ENCODE data around the gene VPS35. TPM values are rescaled to one million over a fixed set of nuclear protein-coding genes. Genes with fewer than 3 reads are reported as not detected.

Gene VPS35
- total RNA-seq = 10 to 100 TPM; 19.3 to 49.9 (median 33.1) TPM
- 10 to 100 TPM in 1 of 2 donors, 1 to 10 TPM in 1; 6.6 to 15.2 TPM for polyA plus RNA-seq

GRCh38 chr16:46688654-46689364, at the start of gene VPS35:
TSS of gene VPS35 (minus strand) at chr16:46689178. CDS start at chr16:46689133, 45 bp downstream.
- ATAC-seq = peak; percentile 93 to 98 (median 94)
- no peaks in the 10 kb centered on the region for H3K27me3 ChIP-seq
- peak within 1 kb of the TSS; percentile 86 to 87 (median 86) for H3K27ac ChIP-seq
- WGBS, 2 donors = 0 to 1% methylated on average over 52 to 54 of the region's 54 CpGs
- no peak for TF ChIP-seq CTCF (IDR thresholded peaks at IDR 0.05)
- no peaks in the 10 kb centered on the region for H3K9me3 ChIP-seq
- no peak for FAIRE-seq
- no peaks in the 10 kb centered on the region for H3K36me3 ChIP-seq
- peak; percentile 99 to 100 (median 99) for DNase-seq
- H3K4me1 ChIP-seq = peaks cover 5 to 31% (median 23%) of the 10 kb centered on the region in 3 donors
- intact Hi-C loops (cut with DNase I) = no loop called here
- H3K4me3 ChIP-seq = peak within 1 kb of the TSS; percentile 63 to 88 (median 74)

- 75 to 84% methylated on average over 14 of the region's 14 CpGs for WGBS, 2 donors
- ATAC-seq = no peak
- DNase-seq = no peak
- Histone ChIP-seq H3K36me3 (no peaks in the 10 kb centered on the region), H3K4me1 (no peaks in the 10 kb centered on the region), H3K27ac (no peak overlapping the region), H3K4me3 (no peak overlapping the region), H3K9me3 (no peaks in the 10 kb centered on the region), H3K27me3 (no peaks in the 10 kb centered on the region)
- intact Hi-C loops (cut with DNase I) = no loop called here
- TF ChIP-seq CTCF (IDR thresholded peaks at IDR 0.05) = no peak
- no peak for FAIRE-seq
These were observed 48.7 kb upstream of the VPS35 start for GRCh38 chr16:46737621-46738214.

- H3K9me3 ChIP-seq = no peaks in the 10 kb centered on the region
- no peak overlapping the region for H3K4me3 ChIP-seq
- FAIRE-seq = no peak
- ATAC-seq = no peak
- no peaks in the 10 kb centered on the region for H3K36me3 ChIP-seq
- H3K4me1 ChIP-seq = no peaks in the 10 kb centered on the region
- TF ChIP-seq CTCF (IDR thresholded peaks at IDR 0.05) = no peak
- DNase-seq = no peak
- 60 to 66% methylated on average over 12 of the region's 12 CpGs for WGBS, 2 donors
- no peak overlapping the region for H3K27ac ChIP-seq
- no peaks in the 10 kb centered on the region for H3K27me3 ChIP-seq
- intact Hi-C loops (cut with DNase I) = no loop called here
These were observed 47.7 kb upstream of the VPS35 start for GRCh38 chr16:46736695-46737094.

- WGBS, 2 donors = 67 to 73% methylated on average over 9 of the region's 9 CpGs
- Histone ChIP-seq H3K36me3 (no peaks in the 10 kb centered on the region), H3K27me3 (no peaks in the 10 kb centered on the region), H3K4me1 (no peaks in the 10 kb centered on the region), H3K27ac (no peak overlapping the region), H3K9me3 (no peaks in the 10 kb centered on the region), H3K4me3 (no peak overlapping the region)
- DNase-seq = no peak
- no peak for ATAC-seq
- intact Hi-C loops (cut with DNase I) = no loop called here
- no peak for FAIRE-seq
- TF ChIP-seq CTCF (IDR thresholded peaks at IDR 0.05) = no peak
These were observed 44.4 kb upstream of the VPS35 start for GRCh38 chr16:46733319-46733830.

- Histone ChIP-seq H3K4me1 (no peaks in the 10 kb centered on the region), H3K4me3 (no peak overlapping the region), H3K9me3 (no peaks in the 10 kb centered on the region), H3K27me3 (no peaks in the 10 kb centered on the region), H3K27ac (no peak overlapping the region), H3K36me3 (no peaks in the 10 kb centered on the region)
- intact Hi-C loops (cut with DNase I) = no loop called here
- WGBS, 2 donors = 65 to 76% methylated on average over 4 of the region's 4 CpGs
- FAIRE-seq (no peak), ATAC-seq (no peak), DNase-seq (no peak)
- no peak for TF ChIP-seq CTCF (IDR thresholded peaks at IDR 0.05)
These were observed 43.6 kb upstream of the VPS35 start for GRCh38 chr16:46732561-46732960.
